Hepatocyte (in vitro differentiated cells): ENCODE measurements around the gene C19orf38.

Experiments
- CTCF ChIP-seq: fragments of 200-600 bp; sonication (generic); IDR thresholded peaks from 2 replicates; pipeline ENCODE4 v1.5.1; 2016; ENCODE audit warnings: antibody characterized with exemption, mild to moderate bottlenecking; ENCODE audit not compliant: poor library complexity
- EZH2 ChIP-seq: fragments of 200-600 bp; sonication (generic); IDR thresholded peaks from 2 replicates; pipeline ENCODE4 v1.6.1; 2016; ENCODE audit warnings: antibody characterized with exemption, mild to moderate bottlenecking, borderline replicate concordance
- EZH2phosphoT487 ChIP-seq: fragments of 200-600 bp; sonication (generic); IDR thresholded peaks from one replicate; pipeline ENCODE4 v1.6.1; 2018; ENCODE audit warnings: antibody characterized with exemption, mild to moderate bottlenecking, low read depth, moderate library complexity; ENCODE audit not compliant: unreplicated experiment, severe bottlenecking

GRCh38 chr19:10908380-10908960 lies 60.3 kb downstream of the C19orf38 start:
- TF ChIP-seq EZH2 (no peak), CTCF (no peak), EZH2phosphoT487 (no peak)
